ENCODE results near the gene CYRIA.

GRCh38 chr2:16652296-16653082 lies 13.1 kb downstream of the CYRIA start:
- TF ChIP-seq EZH2 (IDR thresholded peaks at IDR 0.05; ENCODE audit: low read length) (no peak), CTCF (optimal IDR thresholded peaks at IDR 0.05 in 1 of 3, IDR thresholded peaks at IDR 0.05 in 1 of 3, conservative IDR thresholded peaks at IDR 0.05 in 1 of 3; ENCODE audit: extremely low read depth in 1 of 3, insufficient read depth in 2 of 3, low read length in 3 of 3) (no peak)
